Astrocyte (in vitro differentiated cells and primary cell): ENCODE measurements around the gene MGAT5. TPM values are rescaled to one million over a fixed set of nuclear protein-coding genes. Genes with fewer than 3 reads are reported as not detected.

Source experiments
- DNase-seq: peaks from one replicate; pipeline ENCODE4 v3.0.0-alpha.2; 2010; ENCODE audit warnings: low read depth
- FAIRE-seq: peaks from 2 replicates; lab custom pipeline; 2011; peaks lifted over from hg19 to GRCh38; lab: Jason Lieb, UNC
- H2AFZ ChIP-seq: 2 replicates; pipeline ENCODE4 v1.6.0; 2012; ENCODE audit warnings: low read depth, low read length, inconsistent platforms
- H3K27ac ChIP-seq: 2 replicates; pipeline ENCODE4 v1.5.1; 2011; ENCODE audit warnings: low read depth, low read length, inconsistent platforms
- H3K27me3 ChIP-seq: 2 replicates; pipeline ENCODE4 v1.6.0; 2011; ENCODE audit warnings: low read length, inconsistent platforms; ENCODE audit not compliant: insufficient read depth
- H3K36me3 ChIP-seq: 2 replicates; pipeline ENCODE4 v1.5.1; 2011; ENCODE audit warnings: low read length, inconsistent platforms; ENCODE audit not compliant: insufficient read depth
- H3K4me1 ChIP-seq: 2 replicates; pipeline ENCODE4 v1.5.1; 2011; ENCODE audit warnings: low read length, inconsistent platforms; ENCODE audit not compliant: insufficient read depth
- H3K4me2 ChIP-seq: 2 replicates; pipeline ENCODE4 v1.6.0; 2012; ENCODE audit warnings: low read length, inconsistent platforms
- H3K4me3 ChIP-seq: 2 replicates; pipeline ENCODE4 v1.5.1; 2011; ENCODE audit warnings: low read depth, mild to moderate bottlenecking, low read length, inconsistent platforms; ENCODE audit not compliant: insufficient read depth
- H3K79me2 ChIP-seq: 2 replicates; pipeline ENCODE4 v1.6.0; 2012; ENCODE audit warnings: mild to moderate bottlenecking, low read length, inconsistent platforms; ENCODE audit not compliant: insufficient read depth
- H3K9ac ChIP-seq: 2 replicates; pipeline ENCODE4 v1.6.0; 2012; ENCODE audit warnings: mild to moderate bottlenecking, low read length, inconsistent platforms
- H3K9me3 ChIP-seq: 2 replicates; pipeline ENCODE4 v1.5.1; 2012; ENCODE audit warnings: low read depth, mild to moderate bottlenecking, low read length, inconsistent platforms; ENCODE audit not compliant: insufficient read depth
- H4K20me1 ChIP-seq: 2 replicates; pipeline ENCODE4 v1.6.0; 2012; ENCODE audit warnings: low read length, inconsistent platforms; ENCODE audit not compliant: insufficient read depth
- H3K27ac Mint-ChIP-seq: one replicate; pipeline ENCODE4 v1.8.0; 2021; ENCODE audit warnings: mild to moderate bottlenecking, mixed read lengths; ENCODE audit not compliant: unreplicated experiment
- H3K27me3 Mint-ChIP-seq: one replicate; pipeline ENCODE4 v1.8.0; 2021; ENCODE audit warnings: low read depth, mixed read lengths; ENCODE audit not compliant: unreplicated experiment
- H3K36me3 Mint-ChIP-seq: one replicate; pipeline ENCODE4 v1.8.0; 2021; ENCODE audit warnings: low read depth, mixed read lengths; ENCODE audit not compliant: unreplicated experiment
- H3K4me1 Mint-ChIP-seq: one replicate; pipeline ENCODE4 v1.8.0; 2021; ENCODE audit warnings: low read depth, mixed read lengths; ENCODE audit not compliant: unreplicated experiment
- H3K4me3 Mint-ChIP-seq: one replicate; pipeline ENCODE4 v1.8.0; 2021; ENCODE audit warnings: mild to moderate bottlenecking, moderate library complexity, mixed read lengths; ENCODE audit not compliant: unreplicated experiment
- H3K9me3 Mint-ChIP-seq: one replicate; pipeline ENCODE4 v1.8.0; 2021; ENCODE audit warnings: mild to moderate bottlenecking, mixed read lengths; ENCODE audit not compliant: unreplicated experiment
- CTCF ChIP-seq: IDR thresholded peaks from 2 replicates; pipeline ENCODE4 v1.5.1; 2011; ENCODE audit warnings: low read depth, mild to moderate bottlenecking, inconsistent platforms, low read length, moderate library complexity; ENCODE audit not compliant: insufficient read depth
- EZH2 ChIP-seq: IDR thresholded peaks from 2 replicates; pipeline ENCODE4 v1.6.1; 2012; ENCODE audit warnings: mild to moderate bottlenecking, low read length, inconsistent platforms; ENCODE audit not compliant: insufficient read depth
- total RNA-seq: library from RNA; stranded (reverse); gene quantifications from 2 replicates; pipeline ENCODE4 v1.2.1, GENCODE V29; 2021

The MGAT5 gene
- total RNA-seq, 1 donor from 2014 or later = 80.2 TPM

- FAIRE-seq (no peak), DNase-seq (no peak)
- no peak overlapping the region for H3K27ac Mint-ChIP-seq
- no peaks in the 10 kb centered on the region for H3K4me1 Mint-ChIP-seq
- H3K4me3 Mint-ChIP-seq = no peak overlapping the region
- Histone ChIP-seq H3K4me1 (no peaks in the 10 kb centered on the region), H3K27ac (no peak overlapping the region), H3K79me2 (no peaks in the 10 kb centered on the region), H4K20me1 (no peaks in the 10 kb centered on the region), H3K36me3 (no peaks in the 10 kb centered on the region), H3K27me3 (no peaks in the 10 kb centered on the region), H3K9me3 (no peaks in the 10 kb centered on the region), H2AFZ (no peak overlapping the region), H3K4me3 (no peak overlapping the region), H3K9ac (no peak overlapping the region), H3K4me2 (no peak overlapping the region)
- no peaks in the 10 kb centered on the region for H3K9me3 Mint-ChIP-seq
- peaks cover 16% of the 10 kb centered on the region for H3K27me3 Mint-ChIP-seq
- H3K36me3 Mint-ChIP-seq = no peaks in the 10 kb centered on the region
- no peak for TF ChIP-seq EZH2
- TF ChIP-seq CTCF = no peak
Measured at GRCh38 chr2:134465228-134466105, 211.6 kb downstream of the MGAT5 start.

GRCh38 chr2:134466141-134466540 lies 212.3 kb downstream of the MGAT5 start:
- no peaks in the 10 kb centered on the region for H3K79me2 ChIP-seq
- FAIRE-seq (no peak), DNase-seq (peak; percentile 6)
- H2AFZ ChIP-seq = no peak overlapping the region
- H3K27me3 ChIP-seq = no peaks in the 10 kb centered on the region
- H3K4me3 ChIP-seq = no peak overlapping the region
- H3K36me3 ChIP-seq = no peaks in the 10 kb centered on the region
- H3K27me3 Mint-ChIP-seq = peaks cover 16% of the 10 kb centered on the region
- H3K9ac ChIP-seq = no peak overlapping the region
- no peak overlapping the region for H3K4me2 ChIP-seq
- H3K36me3 Mint-ChIP-seq = no peaks in the 10 kb centered on the region
- no peak for TF ChIP-seq CTCF
- no peak for TF ChIP-seq EZH2
- no peak overlapping the region for H3K27ac ChIP-seq
- no peaks in the 10 kb centered on the region for H3K4me1 Mint-ChIP-seq
- H3K4me3 Mint-ChIP-seq = no peak overlapping the region
- H3K9me3 Mint-ChIP-seq = no peaks in the 10 kb centered on the region
- H4K20me1 ChIP-seq = no peaks in the 10 kb centered on the region
- H3K27ac Mint-ChIP-seq = no peak overlapping the region
- no peaks in the 10 kb centered on the region for H3K9me3 ChIP-seq
- H3K4me1 ChIP-seq = no peaks in the 10 kb centered on the region

GRCh38 chr2:134468164-134468563 lies 214.3 kb downstream of the MGAT5 start:
- DNase-seq = no peak
- Mint-ChIP-seq H3K27ac (no peak overlapping the region), H3K36me3 (no peaks in the 10 kb centered on the region), H3K4me1 (no peaks in the 10 kb centered on the region), H3K9me3 (no peaks in the 10 kb centered on the region), H3K4me3 (no peak overlapping the region), H3K27me3 (peaks cover 15% of the 10 kb centered on the region)
- H2AFZ ChIP-seq = no peak overlapping the region
- no peaks in the 10 kb centered on the region for H3K36me3 ChIP-seq
- no peaks in the 10 kb centered on the region for H4K20me1 ChIP-seq
- no peak overlapping the region for H3K4me3 ChIP-seq
- H3K9ac ChIP-seq = no peak overlapping the region
- TF ChIP-seq CTCF (no peak), EZH2 (no peak)
- H3K4me2 ChIP-seq = no peak overlapping the region
- H3K27ac ChIP-seq = no peak overlapping the region
- H3K79me2 ChIP-seq = no peaks in the 10 kb centered on the region
- FAIRE-seq = no peak
- no peaks in the 10 kb centered on the region for H3K27me3 ChIP-seq
- H3K4me1 ChIP-seq = no peaks in the 10 kb centered on the region
- no peaks in the 10 kb centered on the region for H3K9me3 ChIP-seq
